Vagina (tissue), 2 donors: ENCODE results near the gene SPRY4. TPM values are rescaled to one million over a fixed set of nuclear protein-coding genes. Genes with fewer than 3 reads are reported as not detected.
A peak's percentile ranks its signal among the peaks of the same experiment; 100 is the strongest.

ENCODE experiments used
- DNase-seq, 2 donors: peaks; one replicate each; pipeline ENCODE4 v3.0.0-alpha.2; 2017; ENCODE audit errors: extremely low spot score in 2 of 2
- H3K27ac ChIP-seq: fragments of 200-600 bp; sonication (generic); one replicate; pipeline ENCODE4 v1.5.1; 2019
- H3K27me3 ChIP-seq: fragments of 200-600 bp; sonication (generic); one replicate; pipeline ENCODE4 v1.5.1; 2019
- H3K36me3 ChIP-seq, 2 donors: fragments of 200-600 bp; sonication (generic); one replicate each; pipeline ENCODE4 v1.5.1; 2017 to 2019
- H3K4me1 ChIP-seq: fragments of 200-600 bp; sonication (generic); one replicate; pipeline ENCODE4 v1.5.1; 2019
- H3K4me3 ChIP-seq, 2 donors: fragments of 200-600 bp; sonication (generic); 1 replicate in 1 of 2; 2 replicates in 1 of 2; pipeline ENCODE4 v1.5.1; 2016 to 2019
- H3K9me3 ChIP-seq: fragments of 200-600 bp; sonication (generic); one replicate; pipeline ENCODE4 v1.5.1; 2019
- POLR2A ChIP-seq, 2 donors: fragments of 450-650 bp; IDR thresholded peaks; one replicate each; pipeline ENCODE4 v1.6.1; 2017; ENCODE audit warnings: antibody characterized with exemption in 2 of 2, mild to moderate bottlenecking in 2 of 2, moderate library complexity in 2 of 2
- POLR2AphosphoS5 ChIP-seq, 2 donors: sonication (generic); formaldehyde crosslinking; IDR thresholded peaks; one replicate each; pipeline ENCODE4 v1.9.0; 2017; ENCODE audit warnings: antibody characterized with exemption in 2 of 2, mild to moderate bottlenecking in 2 of 2, low read depth in 1 of 2; ENCODE audit not compliant: insufficient read depth in 1 of 2
- intact Hi-C: fragments of 100-400 bp; cut with DNase I; formaldehyde crosslinking; loops from one replicate; pipeline ENCODE4 v1.15.1; 2023
- total RNA-seq: library from RNA; depleted of rRNA; stranded (reverse); fragments of >200 nt; gene quantifications from one replicate; pipeline ENCODE4 v1.2.3, GENCODE V29; 2016
- TF ChIP-seq, protein P1 (sequence below), 3 experiments: fragments of 450-650 bp in 2 of 3; fragments of 200-600 bp in 1 of 3; sonication (generic) in 1 of 3; IDR thresholded peaks; one replicate each; pipeline ENCODE4 v1.5.1; 2017 to 2019; ENCODE audit warnings: antibody characterized with exemption in 3 of 3, mild to moderate bottlenecking in 2 of 3, moderate library complexity in 2 of 3

Gene SPRY4
- total RNA-seq, 1 donor from 2014 or later, result 13.5 TPM

DNA sequence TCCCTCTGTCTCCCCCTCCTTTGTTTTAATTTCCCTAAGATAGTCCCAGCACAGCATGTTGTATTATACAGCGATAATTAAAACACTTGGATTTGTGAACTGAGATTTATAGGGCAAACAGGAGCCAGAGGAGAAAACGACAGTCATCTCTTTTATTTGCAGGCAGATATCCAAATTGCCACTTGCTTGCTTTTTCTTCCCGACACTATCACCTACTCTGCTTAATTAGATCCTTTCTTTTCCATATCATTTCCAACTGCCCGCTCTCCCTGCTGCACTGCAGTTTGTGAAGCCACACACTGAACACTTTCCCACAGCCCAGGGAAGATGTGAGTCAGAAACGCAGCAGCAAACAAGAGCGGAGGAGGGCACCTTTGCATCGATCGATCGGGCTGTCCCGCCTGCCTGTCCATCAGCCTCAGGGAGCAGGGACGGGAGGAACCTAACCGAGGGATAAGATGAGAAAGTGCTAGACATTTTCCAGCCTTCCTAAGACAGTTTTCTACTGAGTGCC, 35.8 kb upstream of the SPRY4 start:
- no peak overlapping the region for H3K27ac ChIP-seq
- intact Hi-C loops, result no loop called here

DNA sequence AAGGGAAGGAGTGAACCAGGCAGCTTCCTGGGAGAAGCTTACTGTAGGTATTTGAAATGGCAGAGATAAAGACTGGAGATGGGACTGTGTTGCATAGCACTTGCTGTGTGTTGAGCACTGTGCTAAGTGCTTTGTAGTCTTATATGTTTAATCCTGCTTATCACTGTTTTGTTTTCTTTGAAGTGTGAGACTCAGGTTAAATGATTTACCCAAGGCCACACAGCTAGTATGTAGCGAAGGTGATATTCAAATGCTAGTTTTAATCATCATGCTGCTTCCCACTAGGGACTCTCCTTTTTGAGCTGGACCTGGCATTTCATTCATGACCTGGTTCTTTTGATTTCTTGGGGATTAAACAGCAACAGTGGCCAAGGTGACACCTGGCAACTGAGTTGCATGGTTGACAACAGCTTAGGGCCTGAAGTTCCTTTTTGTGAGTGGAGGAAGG, 35.3 kb upstream of the SPRY4 start:
- no peaks in the 10 kb centered on the region for H3K9me3 ChIP-seq
- TF ChIP-seq POLR2AphosphoS5 (IDR thresholded peaks at IDR 0.05; ENCODE audit: insufficient read depth in 1 of 2, low read depth in 1 of 2) (no peak), POLR2A (IDR thresholded peaks at IDR 0.05) (no peak)
- TF ChIP-seq, protein P1, sequence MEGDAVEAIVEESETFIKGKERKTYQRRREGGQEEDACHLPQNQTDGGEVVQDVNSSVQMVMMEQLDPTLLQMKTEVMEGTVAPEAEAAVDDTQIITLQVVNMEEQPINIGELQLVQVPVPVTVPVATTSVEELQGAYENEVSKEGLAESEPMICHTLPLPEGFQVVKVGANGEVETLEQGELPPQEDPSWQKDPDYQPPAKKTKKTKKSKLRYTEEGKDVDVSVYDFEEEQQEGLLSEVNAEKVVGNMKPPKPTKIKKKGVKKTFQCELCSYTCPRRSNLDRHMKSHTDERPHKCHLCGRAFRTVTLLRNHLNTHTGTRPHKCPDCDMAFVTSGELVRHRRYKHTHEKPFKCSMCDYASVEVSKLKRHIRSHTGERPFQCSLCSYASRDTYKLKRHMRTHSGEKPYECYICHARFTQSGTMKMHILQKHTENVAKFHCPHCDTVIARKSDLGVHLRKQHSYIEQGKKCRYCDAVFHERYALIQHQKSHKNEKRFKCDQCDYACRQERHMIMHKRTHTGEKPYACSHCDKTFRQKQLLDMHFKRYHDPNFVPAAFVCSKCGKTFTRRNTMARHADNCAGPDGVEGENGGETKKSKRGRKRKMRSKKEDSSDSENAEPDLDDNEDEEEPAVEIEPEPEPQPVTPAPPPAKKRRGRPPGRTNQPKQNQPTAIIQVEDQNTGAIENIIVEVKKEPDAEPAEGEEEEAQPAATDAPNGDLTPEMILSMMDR (IDR thresholded peaks at IDR 0.05), result no peak
- DNase-seq, result no peak
- H3K4me3 ChIP-seq, result no peak overlapping the region
- no peak overlapping the region for H3K27ac ChIP-seq
- H3K27me3 ChIP-seq, result no peaks in the 10 kb centered on the region
- no peaks in the 10 kb centered on the region for H3K36me3 ChIP-seq
- H3K4me1 ChIP-seq, result peaks cover 22% of the 10 kb centered on the region
- intact Hi-C loops, result no loop called here

More for the DNA sequence above, 35.8 kb upstream of the SPRY4 start:
- DNase-seq, result no peak
- H3K4me1 ChIP-seq, result peaks cover 22% of the 10 kb centered on the region
- TF ChIP-seq POLR2AphosphoS5 (IDR thresholded peaks at IDR 0.05; ENCODE audit: insufficient read depth in 1 of 2, low read depth in 1 of 2) (no peak), POLR2A (IDR thresholded peaks at IDR 0.05) (no peak)
- TF ChIP-seq, protein P1 (IDR thresholded peaks at IDR 0.05), result no peak
- no peaks in the 10 kb centered on the region for H3K36me3 ChIP-seq
- no peaks in the 10 kb centered on the region for H3K9me3 ChIP-seq
- no peaks in the 10 kb centered on the region for H3K27me3 ChIP-seq
- H3K4me3 ChIP-seq, result no peak overlapping the region

DNA sequence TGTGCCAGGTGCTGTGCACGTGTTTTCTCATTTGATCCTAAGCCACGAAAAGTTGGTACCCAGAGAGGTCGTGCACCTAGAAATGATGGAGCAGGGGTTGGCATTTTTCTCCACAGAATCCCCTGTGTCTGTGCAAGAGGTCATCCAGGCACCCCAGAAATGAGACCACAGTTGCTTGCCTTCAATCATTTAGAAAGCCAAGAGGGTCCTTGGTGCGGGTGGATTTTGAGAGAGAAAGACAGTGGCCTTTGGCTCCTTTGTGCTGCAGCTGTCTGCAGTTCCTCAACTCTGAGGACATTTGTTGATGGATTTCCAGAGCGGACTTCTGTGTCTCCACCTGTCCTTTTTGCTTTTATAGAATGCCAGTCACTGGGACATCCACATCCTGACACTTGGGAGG, 33.8 kb upstream of the SPRY4 start:
- Histone ChIP-seq H3K36me3 (no peaks in the 10 kb centered on the region), H3K27ac (no peak overlapping the region), H3K9me3 (no peaks in the 10 kb centered on the region), H3K4me1 (peaks cover 22% of the 10 kb centered on the region), H3K4me3 (no peak overlapping the region), H3K27me3 (no peaks in the 10 kb centered on the region)
- TF ChIP-seq POLR2A (IDR thresholded peaks at IDR 0.05) (no peak), POLR2AphosphoS5 (IDR thresholded peaks at IDR 0.05; ENCODE audit: insufficient read depth in 1 of 2, low read depth in 1 of 2) (no peak)
- TF ChIP-seq, protein P1 (IDR thresholded peaks at IDR 0.05), result no peak
- intact Hi-C loops, result no loop called here
- no peak for DNase-seq

DNA sequence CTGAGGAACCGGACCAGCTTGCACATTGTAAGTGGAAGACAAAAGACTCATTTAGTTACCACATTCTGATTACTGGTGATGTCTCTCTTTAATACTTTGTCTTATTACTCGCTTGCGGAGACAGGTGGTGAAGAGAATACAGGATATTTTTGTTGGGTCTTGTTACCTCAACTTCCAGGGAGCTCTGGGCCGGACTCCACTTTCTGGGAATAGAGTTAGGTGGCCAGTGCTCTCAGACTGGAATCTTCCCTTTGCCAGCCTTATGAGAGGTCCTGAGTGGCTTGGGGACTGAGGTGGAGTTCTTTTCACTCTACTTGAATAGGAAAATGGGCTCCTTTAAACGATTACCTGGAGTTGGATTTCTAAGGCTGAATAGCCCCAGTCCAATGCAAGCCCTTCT, 33.3 kb upstream of the SPRY4 start:
- Histone ChIP-seq H3K4me1 (peaks cover 16% of the 10 kb centered on the region), H3K9me3 (no peaks in the 10 kb centered on the region), H3K27me3 (no peaks in the 10 kb centered on the region), H3K4me3 (no peak overlapping the region), H3K36me3 (no peaks in the 10 kb centered on the region), H3K27ac (no peak overlapping the region)
- intact Hi-C loops, result no loop called here
- no peak for TF ChIP-seq POLR2AphosphoS5 (IDR thresholded peaks at IDR 0.05; ENCODE audit: insufficient read depth in 1 of 2, low read depth in 1 of 2)
- DNase-seq, result no peak

DNA sequence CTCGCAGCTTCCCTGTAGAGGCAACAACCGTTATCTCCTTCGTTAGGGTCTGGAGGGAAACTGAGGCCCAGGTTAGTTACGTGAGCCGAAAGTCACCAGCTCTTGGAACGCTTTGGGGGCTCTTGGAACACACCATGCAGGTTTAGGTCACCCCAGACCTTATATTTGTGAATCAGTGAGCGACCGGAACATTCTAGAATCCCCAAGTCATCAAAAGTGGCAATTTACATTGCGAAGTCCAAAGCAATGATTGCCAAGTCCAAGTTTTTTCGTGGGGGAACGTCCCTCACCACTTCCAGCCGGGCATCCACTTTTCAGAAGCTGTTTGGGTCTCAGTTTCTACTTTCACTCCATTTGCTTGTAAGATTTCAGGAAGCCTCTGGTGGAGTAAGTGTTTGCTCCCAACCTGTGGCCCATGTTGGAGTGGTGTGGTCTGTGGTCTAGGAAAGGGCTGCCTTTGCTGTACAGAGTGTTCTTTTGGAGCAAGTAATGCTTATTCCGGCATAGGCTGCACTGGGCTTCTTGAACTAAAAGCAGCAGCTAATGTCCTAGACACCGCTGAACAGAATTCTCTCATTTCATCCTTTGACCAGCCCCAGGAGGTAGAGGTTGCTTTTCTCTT, 32.8 kb upstream of the SPRY4 start:
- intact Hi-C loops, result no loop called here
- Histone ChIP-seq H3K4me3 (peak overlapping the region; percentile 57 to 85), H3K9me3 (no peaks in the 10 kb centered on the region), H3K4me1 (peaks cover 11% of the 10 kb centered on the region), H3K27me3 (no peaks in the 10 kb centered on the region), H3K27ac (peak overlapping the region; percentile 94), H3K36me3 (no peaks in the 10 kb centered on the region)
- no peak for TF ChIP-seq POLR2A (IDR thresholded peaks at IDR 0.05)
- TF ChIP-seq, protein P1 (IDR thresholded peaks at IDR 0.05), result no peak
- no peak for TF ChIP-seq POLR2AphosphoS5 (IDR thresholded peaks at IDR 0.05; ENCODE audit: insufficient read depth in 1 of 2, low read depth in 1 of 2)
- DNase-seq, result no peak
